ENCODE data around the gene OLFML1.

The OLFML1 gene

GRCh38 chr11:7495882-7496551 lies 10.7 kb downstream of the OLFML1 start:
- H3K27ac ChIP-seq = no peak overlapping the region

GRCh38 chr11:7498193-7498592 lies 12.9 kb downstream of the OLFML1 start:
- peaks cover 43% of the 10 kb centered on the region for H3K27me3 ChIP-seq (ENCODE audit: insufficient read depth, low read depth, severe bottlenecking)
- TF ChIP-seq CTCF (IDR thresholded peaks at IDR 0.05; ENCODE audit: low read depth, low read length) = no peak
- no peak overlapping the region for H3K4me3 ChIP-seq (ENCODE audit: low read depth, low read length)
- H3K36me3 ChIP-seq = no peaks in the 10 kb centered on the region
- no peak for DNase-seq
- H3K9me3 ChIP-seq (ENCODE audit: severe bottlenecking) = no peaks in the 10 kb centered on the region
- no peak overlapping the region for H3K27ac ChIP-seq

More at GRCh38 chr11:7495882-7496551, 10.7 kb downstream of the OLFML1 start:
- Histone ChIP-seq H3K36me3 (no peaks in the 10 kb centered on the region), H3K27me3 (ENCODE audit: insufficient read depth, low read depth, severe bottlenecking) (peaks cover 55% of the 10 kb centered on the region), H3K9me3 (ENCODE audit: severe bottlenecking) (no peaks in the 10 kb centered on the region), H3K4me3 (ENCODE audit: low read depth, low read length) (no peak overlapping the region)
- no peak for TF ChIP-seq CTCF (IDR thresholded peaks at IDR 0.05; ENCODE audit: low read depth, low read length)
- DNase-seq = no peak

- no peak overlapping the region for H3K4me3 ChIP-seq (ENCODE audit: low read depth, low read length)
- H3K27me3 ChIP-seq (ENCODE audit: insufficient read depth, low read depth, severe bottlenecking) = peaks cover 41% of the 10 kb centered on the region
- no peak for TF ChIP-seq CTCF (IDR thresholded peaks at IDR 0.05; ENCODE audit: low read depth, low read length)
- no peak overlapping the region for H3K27ac ChIP-seq
- DNase-seq = no peak
- H3K9me3 ChIP-seq (ENCODE audit: severe bottlenecking) = no peaks in the 10 kb centered on the region
- H3K36me3 ChIP-seq = no peaks in the 10 kb centered on the region
These were observed 13.8 kb downstream of the OLFML1 start for GRCh38 chr11:7499081-7499480.

- no peak overlapping the region for H3K27ac ChIP-seq
- H3K4me3 ChIP-seq (ENCODE audit: low read depth, low read length) = no peak overlapping the region
- no peaks in the 10 kb centered on the region for H3K9me3 ChIP-seq (ENCODE audit: severe bottlenecking)
- no peak for TF ChIP-seq CTCF (IDR thresholded peaks at IDR 0.05; ENCODE audit: low read depth, low read length)
- no peak for DNase-seq
- no peaks in the 10 kb centered on the region for H3K36me3 ChIP-seq
- peaks cover 34% of the 10 kb centered on the region for H3K27me3 ChIP-seq (ENCODE audit: insufficient read depth, low read depth, severe bottlenecking)
These were observed 14.9 kb downstream of the OLFML1 start for GRCh38 chr11:7500251-7500650.

GRCh38 chr11:7501251-7501650 lies 15.9 kb downstream of the OLFML1 start:
- DNase-seq = no peak
- Histone ChIP-seq H3K36me3 (no peaks in the 10 kb centered on the region), H3K9me3 (ENCODE audit: severe bottlenecking) (no peaks in the 10 kb centered on the region), H3K27ac (no peak overlapping the region), H3K4me3 (ENCODE audit: low read depth, low read length) (no peak overlapping the region), H3K27me3 (ENCODE audit: insufficient read depth, low read depth, severe bottlenecking) (peaks cover 39% of the 10 kb centered on the region)
- no peak for TF ChIP-seq CTCF (IDR thresholded peaks at IDR 0.05; ENCODE audit: low read depth, low read length)

GRCh38 chr11:7501894-7502293 lies 16.6 kb downstream of the OLFML1 start:
- no peak for DNase-seq
- Histone ChIP-seq H3K27ac (no peak overlapping the region), H3K9me3 (ENCODE audit: severe bottlenecking) (no peaks in the 10 kb centered on the region), H3K36me3 (no peaks in the 10 kb centered on the region), H3K4me3 (ENCODE audit: low read depth, low read length) (no peak overlapping the region), H3K27me3 (ENCODE audit: insufficient read depth, low read depth, severe bottlenecking) (peaks cover 40% of the 10 kb centered on the region)
- TF ChIP-seq CTCF (IDR thresholded peaks at IDR 0.05; ENCODE audit: low read depth, low read length) = no peak

All from WERI-Rb-1 (cell line).